Measurements from ENCODE around the gene PEX13.
A peak's percentile ranks its signal among the peaks of the same experiment; 100 is the strongest.
"Not testable (repeated sequence)": the region's sequence is repeated elsewhere in the genome, so short reads cannot be mapped to it uniquely, and the experiment has no call there.

Gene PEX13

GRCh38 chr2:61029533-61029932 is 12.0 kb downstream of the PEX13 start:
- ChIA-PET POLR2A (no interaction called here), CTCF (interaction anchor here (0.6 to 0.8 kb wide), 2 partner anchors 37 to 90 kb away, joined by 3 read pairs; no protein-coding TSS in a partner anchor)
- H3K27me3 ChIP-seq (replicated peaks in 2 of 5; ENCODE audit: control insufficient read depth in 4 of 5, insufficient read depth in 5 of 5, low read length in 4 of 5): no peaks in the 10 kb centered on the region
- no peak overlapping the region for H3K4me3 ChIP-seq (ENCODE audit: control insufficient read depth in 1 of 7, extremely low read depth in 1 of 7, insufficient read depth in 4 of 7, low read depth in 2 of 7, low read length in 6 of 7)
- H3K4me1 ChIP-seq (ENCODE audit: control extremely low read depth in 1 of 4, control insufficient read depth in 4 of 4, insufficient read depth in 4 of 4, low read length in 3 of 4): no peaks in the 10 kb centered on the region
- H3K36me3 ChIP-seq (ENCODE audit: control insufficient read depth in 4 of 4, insufficient read depth in 4 of 4, low read length in 3 of 4): peaks cover 21 to 44% (median 32%) of the 10 kb centered on the region in 4 experiments
- H3K27ac ChIP-seq (ENCODE audit: insufficient read depth in 1 of 2, low read depth in 1 of 2, low read length in 2 of 2, poor library complexity in 1 of 2, severe bottlenecking in 2 of 2): no peak overlapping the region
- no peak for DNase-seq
- 100% methylated on average over 2 of the region's 3 CpGs for WGBS (ENCODE audit: insufficient coverage)
- H3K9me3 ChIP-seq (ENCODE audit: control extremely low read depth in 1 of 5, control insufficient read depth in 4 of 5, insufficient read depth in 2 of 5, low read depth in 1 of 5, low read length in 4 of 5): peaks cover 0 to 5% (median under 1%) of the 10 kb centered on the region in 5 experiments

GRCh38 chr2:61034592-61034991 is 17.1 kb downstream of the PEX13 start:
- DNase-seq; H3K27ac ChIP-seq (ENCODE audit: insufficient read depth in 1 of 2, low read depth in 1 of 2, low read length in 2 of 2, poor library complexity in 1 of 2, severe bottlenecking in 2 of 2); H3K4me1 ChIP-seq (ENCODE audit: control extremely low read depth in 1 of 4, control insufficient read depth in 4 of 4, insufficient read depth in 4 of 4, low read length in 3 of 4); POLR2A ChIA-PET; H3K27me3 ChIP-seq (replicated peaks in 2 of 5; ENCODE audit: control insufficient read depth in 4 of 5, insufficient read depth in 5 of 5, low read length in 4 of 5): not testable (repeated sequence)
- Histone ChIP-seq H3K4me3 (ENCODE audit: control insufficient read depth in 1 of 7, extremely low read depth in 1 of 7, insufficient read depth in 4 of 7, low read depth in 2 of 7, low read length in 6 of 7) (peak overlapping the region in 1 of 7 experiments; percentile 5), H3K9me3 (ENCODE audit: control extremely low read depth in 1 of 5, control insufficient read depth in 4 of 5, insufficient read depth in 2 of 5, low read depth in 1 of 5, low read length in 4 of 5) (peaks cover 0 to 11% (median 9%) of the 10 kb centered on the region in 5 experiments), H3K36me3 (ENCODE audit: control insufficient read depth in 4 of 4, insufficient read depth in 4 of 4, low read length in 3 of 4) (peaks cover 18 to 48% (median 28%) of the 10 kb centered on the region in 4 experiments)
- WGBS (ENCODE audit: insufficient coverage): 96% methylated on average over 9 of the region's 9 CpGs
- CTCF ChIA-PET: interaction anchor here (1.4 to 1.8 kb wide), 2 partner anchors 9 to 14 kb away, joined by 4 to 6 read pairs; no protein-coding TSS in a partner anchor

- DNase-seq; H3K4me3 ChIP-seq (ENCODE audit: control insufficient read depth in 1 of 7, extremely low read depth in 1 of 7, insufficient read depth in 4 of 7, low read depth in 2 of 7, low read length in 6 of 7); CTCF ChIA-PET; H3K27ac ChIP-seq (ENCODE audit: insufficient read depth in 1 of 2, low read depth in 1 of 2, low read length in 2 of 2, poor library complexity in 1 of 2, severe bottlenecking in 2 of 2); H3K27me3 ChIP-seq (replicated peaks in 2 of 5; ENCODE audit: control insufficient read depth in 4 of 5, insufficient read depth in 5 of 5, low read length in 4 of 5); POLR2A ChIA-PET; H3K4me1 ChIP-seq (ENCODE audit: control extremely low read depth in 1 of 4, control insufficient read depth in 4 of 4, insufficient read depth in 4 of 4, low read length in 3 of 4): not testable (repeated sequence)
- no CpG with 5 or more reads among the region's 2 CpGs for WGBS (ENCODE audit: insufficient coverage)
- H3K9me3 ChIP-seq (ENCODE audit: control extremely low read depth in 1 of 5, control insufficient read depth in 4 of 5, insufficient read depth in 2 of 5, low read depth in 1 of 5, low read length in 4 of 5): peaks cover 0 to 11% (median 9%) of the 10 kb centered on the region in 5 experiments
- H3K36me3 ChIP-seq (ENCODE audit: control insufficient read depth in 4 of 4, insufficient read depth in 4 of 4, low read length in 3 of 4): peaks cover 12 to 39% (median 22%) of the 10 kb centered on the region in 4 experiments
Observed at GRCh38 chr2:61036643-61037042, 19.1 kb downstream of the PEX13 start.

GRCh38 chr2:61042807-61043206 is 25.3 kb downstream of the PEX13 start:
- Histone ChIP-seq H3K4me1 (ENCODE audit: control extremely low read depth in 1 of 4, control insufficient read depth in 4 of 4, insufficient read depth in 4 of 4, low read length in 3 of 4) (peaks cover 0 to 7% (median 5%) of the 10 kb centered on the region in 4 experiments), H3K27ac (ENCODE audit: insufficient read depth in 1 of 2, low read depth in 1 of 2, low read length in 2 of 2, poor library complexity in 1 of 2, severe bottlenecking in 2 of 2) (no peak overlapping the region), H3K27me3 (replicated peaks in 2 of 5; ENCODE audit: control insufficient read depth in 4 of 5, insufficient read depth in 5 of 5, low read length in 4 of 5) (no peaks in the 10 kb centered on the region), H3K36me3 (ENCODE audit: control insufficient read depth in 4 of 4, insufficient read depth in 4 of 4, low read length in 3 of 4) (peaks cover 2 to 26% (median 12%) of the 10 kb centered on the region in 4 experiments), H3K4me3 (ENCODE audit: control insufficient read depth in 1 of 7, extremely low read depth in 1 of 7, insufficient read depth in 4 of 7, low read depth in 2 of 7, low read length in 6 of 7) (no peak overlapping the region), H3K9me3 (ENCODE audit: control extremely low read depth in 1 of 5, control insufficient read depth in 4 of 5, insufficient read depth in 2 of 5, low read depth in 1 of 5, low read length in 4 of 5) (no peaks in the 10 kb centered on the region)
- WGBS (ENCODE audit: insufficient coverage): 100% methylated on average over 1 of the region's 3 CpGs
- CTCF ChIA-PET: interaction anchor here (1.1 kb wide), 1 partner anchor 17 kb away, joined by 3 read pairs; no protein-coding TSS in a partner anchor
- POLR2A ChIA-PET: no interaction called here
- DNase-seq: no peak

- Histone ChIP-seq H3K27ac (ENCODE audit: insufficient read depth in 1 of 2, low read depth in 1 of 2, low read length in 2 of 2, poor library complexity in 1 of 2, severe bottlenecking in 2 of 2) (peak overlapping the region in 1 of 2 experiments; percentile 1), H3K36me3 (ENCODE audit: control insufficient read depth in 4 of 4, insufficient read depth in 4 of 4, low read length in 3 of 4) (peaks cover 7 to 37% (median 23%) of the 10 kb centered on the region in 4 experiments), H3K9me3 (ENCODE audit: control extremely low read depth in 1 of 5, control insufficient read depth in 4 of 5, insufficient read depth in 2 of 5, low read depth in 1 of 5, low read length in 4 of 5) (no peaks in the 10 kb centered on the region), H3K4me1 (ENCODE audit: control extremely low read depth in 1 of 4, control insufficient read depth in 4 of 4, insufficient read depth in 4 of 4, low read length in 3 of 4) (peaks cover 0 to 7% (median 5%) of the 10 kb centered on the region in 4 experiments), H3K27me3 (replicated peaks in 2 of 5; ENCODE audit: control insufficient read depth in 4 of 5, insufficient read depth in 5 of 5, low read length in 4 of 5) (no peaks in the 10 kb centered on the region), H3K4me3 (ENCODE audit: control insufficient read depth in 1 of 7, extremely low read depth in 1 of 7, insufficient read depth in 4 of 7, low read depth in 2 of 7, low read length in 6 of 7) (no peak overlapping the region)
- ChIA-PET CTCF (interaction anchor here (1.0 to 1.8 kb wide), 2 partner anchors 10 to 14 kb away, joined by 4 to 6 read pairs; no protein-coding TSS in a partner anchor), POLR2A (no interaction called here)
- WGBS (ENCODE audit: insufficient coverage): 100% methylated on average over 3 of the region's 4 CpGs
- DNase-seq: no peak
Observed at GRCh38 chr2:61044636-61045035, 27.1 kb downstream of the PEX13 start.

- no peak overlapping the region for H3K27ac ChIP-seq (ENCODE audit: insufficient read depth in 1 of 2, low read depth in 1 of 2, low read length in 2 of 2, poor library complexity in 1 of 2, severe bottlenecking in 2 of 2)
- H3K9me3 ChIP-seq (ENCODE audit: control extremely low read depth in 1 of 5, control insufficient read depth in 4 of 5, insufficient read depth in 2 of 5, low read depth in 1 of 5, low read length in 4 of 5): no peaks in the 10 kb centered on the region
- CTCF ChIA-PET: interaction anchor here (1.0 kb wide), 1 partner anchor 15 kb away, joined by 4 read pairs; no protein-coding TSS in a partner anchor
- no CpG with 5 or more reads among the region's 2 CpGs for WGBS (ENCODE audit: insufficient coverage)
- POLR2A ChIA-PET: no interaction called here
- DNase-seq: no peak
- peaks cover 7 to 38% (median 25%) of the 10 kb centered on the region in 4 experiments for H3K36me3 ChIP-seq (ENCODE audit: control insufficient read depth in 4 of 4, insufficient read depth in 4 of 4, low read length in 3 of 4)
- H3K4me1 ChIP-seq (ENCODE audit: control extremely low read depth in 1 of 4, control insufficient read depth in 4 of 4, insufficient read depth in 4 of 4, low read length in 3 of 4): peaks cover 0 to 7% (median 5%) of the 10 kb centered on the region in 4 experiments
- no peaks in the 10 kb centered on the region for H3K27me3 ChIP-seq (replicated peaks in 2 of 5; ENCODE audit: control insufficient read depth in 4 of 5, insufficient read depth in 5 of 5, low read length in 4 of 5)
- no peak overlapping the region for H3K4me3 ChIP-seq (ENCODE audit: control insufficient read depth in 1 of 7, extremely low read depth in 1 of 7, insufficient read depth in 4 of 7, low read depth in 2 of 7, low read length in 6 of 7)
Observed at GRCh38 chr2:61045226-61045625, 27.7 kb downstream of the PEX13 start.

- ChIA-PET CTCF (interaction anchor here (1.0 kb wide), 1 partner anchor 15 kb away, joined by 4 read pairs; no protein-coding TSS in a partner anchor), POLR2A (no interaction called here)
- no peaks in the 10 kb centered on the region for H3K9me3 ChIP-seq (ENCODE audit: control extremely low read depth in 1 of 5, control insufficient read depth in 4 of 5, insufficient read depth in 2 of 5, low read depth in 1 of 5, low read length in 4 of 5)
- peaks cover 0 to 7% (median 5%) of the 10 kb centered on the region in 4 experiments for H3K4me1 ChIP-seq (ENCODE audit: control extremely low read depth in 1 of 4, control insufficient read depth in 4 of 4, insufficient read depth in 4 of 4, low read length in 3 of 4)
- no peak overlapping the region for H3K4me3 ChIP-seq (ENCODE audit: control insufficient read depth in 1 of 7, extremely low read depth in 1 of 7, insufficient read depth in 4 of 7, low read depth in 2 of 7, low read length in 6 of 7)
- peaks cover 7 to 42% (median 26%) of the 10 kb centered on the region in 4 experiments for H3K36me3 ChIP-seq (ENCODE audit: control insufficient read depth in 4 of 4, insufficient read depth in 4 of 4, low read length in 3 of 4)
- DNase-seq: no peak
- H3K27me3 ChIP-seq (replicated peaks in 2 of 5; ENCODE audit: control insufficient read depth in 4 of 5, insufficient read depth in 5 of 5, low read length in 4 of 5): no peaks in the 10 kb centered on the region
- WGBS (ENCODE audit: insufficient coverage): no CpG with 5 or more reads among the region's 4 CpGs
- no peak overlapping the region for H3K27ac ChIP-seq (ENCODE audit: insufficient read depth in 1 of 2, low read depth in 1 of 2, low read length in 2 of 2, poor library complexity in 1 of 2, severe bottlenecking in 2 of 2)
Observed at GRCh38 chr2:61045999-61046398, 28.5 kb downstream of the PEX13 start.

Data from common myeloid progenitor, CD34-positive (primary cell).